ENCODE measurements around the gene MPI.

DNA sequence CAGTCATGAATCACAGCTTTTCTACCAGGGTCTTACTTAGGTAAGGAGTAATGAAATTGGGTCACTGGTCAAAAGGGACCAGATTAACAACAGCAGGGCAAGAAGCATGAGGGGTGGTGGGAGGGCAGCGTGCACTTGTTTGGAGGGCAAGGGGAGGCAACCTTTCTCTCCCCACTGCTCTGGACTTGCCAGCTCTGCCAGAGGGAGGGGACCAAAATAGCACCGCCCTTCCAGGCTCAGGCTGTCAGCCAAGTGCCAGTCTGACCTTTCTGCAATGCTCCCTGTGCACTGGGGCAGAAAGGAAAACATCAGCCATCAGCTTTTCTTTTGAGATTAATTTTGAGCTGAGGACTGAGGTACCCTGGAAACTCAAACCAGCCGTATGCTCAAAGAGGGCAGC, 42.4 kb upstream of the MPI start:
- TF ChIP-seq, protein P1, sequence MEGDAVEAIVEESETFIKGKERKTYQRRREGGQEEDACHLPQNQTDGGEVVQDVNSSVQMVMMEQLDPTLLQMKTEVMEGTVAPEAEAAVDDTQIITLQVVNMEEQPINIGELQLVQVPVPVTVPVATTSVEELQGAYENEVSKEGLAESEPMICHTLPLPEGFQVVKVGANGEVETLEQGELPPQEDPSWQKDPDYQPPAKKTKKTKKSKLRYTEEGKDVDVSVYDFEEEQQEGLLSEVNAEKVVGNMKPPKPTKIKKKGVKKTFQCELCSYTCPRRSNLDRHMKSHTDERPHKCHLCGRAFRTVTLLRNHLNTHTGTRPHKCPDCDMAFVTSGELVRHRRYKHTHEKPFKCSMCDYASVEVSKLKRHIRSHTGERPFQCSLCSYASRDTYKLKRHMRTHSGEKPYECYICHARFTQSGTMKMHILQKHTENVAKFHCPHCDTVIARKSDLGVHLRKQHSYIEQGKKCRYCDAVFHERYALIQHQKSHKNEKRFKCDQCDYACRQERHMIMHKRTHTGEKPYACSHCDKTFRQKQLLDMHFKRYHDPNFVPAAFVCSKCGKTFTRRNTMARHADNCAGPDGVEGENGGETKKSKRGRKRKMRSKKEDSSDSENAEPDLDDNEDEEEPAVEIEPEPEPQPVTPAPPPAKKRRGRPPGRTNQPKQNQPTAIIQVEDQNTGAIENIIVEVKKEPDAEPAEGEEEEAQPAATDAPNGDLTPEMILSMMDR (IDR thresholded peaks at IDR 0.05; ENCODE audit: low read depth, low read length): no peak
- no peak for TF ChIP-seq EZH2phosphoT487 (IDR thresholded peaks at IDR 0.05; ENCODE audit: low read depth)
